ENCODE measurements around the gene MAGEF1.

DNA sequence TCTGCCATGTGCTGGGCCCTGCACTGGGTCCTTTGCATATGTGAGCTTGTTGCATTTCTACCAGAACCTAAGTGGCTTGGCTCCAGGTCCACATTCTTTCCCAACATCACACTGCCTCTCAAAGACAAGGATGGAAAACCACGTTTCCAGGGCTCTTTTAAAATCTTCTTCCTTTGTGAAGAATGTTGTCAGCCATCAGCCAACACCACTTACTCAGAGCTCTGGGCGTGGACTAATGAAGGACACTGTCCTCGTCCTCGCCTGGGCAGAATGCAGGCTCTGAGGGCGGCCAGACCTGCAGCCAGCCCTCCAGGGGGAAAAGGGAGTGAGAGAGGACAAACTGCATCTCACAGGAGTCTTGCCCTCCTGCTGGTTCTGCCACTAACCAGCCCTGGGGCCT, 49.7 kb downstream of the MAGEF1 start:
- TF ChIP-seq, protein P1, sequence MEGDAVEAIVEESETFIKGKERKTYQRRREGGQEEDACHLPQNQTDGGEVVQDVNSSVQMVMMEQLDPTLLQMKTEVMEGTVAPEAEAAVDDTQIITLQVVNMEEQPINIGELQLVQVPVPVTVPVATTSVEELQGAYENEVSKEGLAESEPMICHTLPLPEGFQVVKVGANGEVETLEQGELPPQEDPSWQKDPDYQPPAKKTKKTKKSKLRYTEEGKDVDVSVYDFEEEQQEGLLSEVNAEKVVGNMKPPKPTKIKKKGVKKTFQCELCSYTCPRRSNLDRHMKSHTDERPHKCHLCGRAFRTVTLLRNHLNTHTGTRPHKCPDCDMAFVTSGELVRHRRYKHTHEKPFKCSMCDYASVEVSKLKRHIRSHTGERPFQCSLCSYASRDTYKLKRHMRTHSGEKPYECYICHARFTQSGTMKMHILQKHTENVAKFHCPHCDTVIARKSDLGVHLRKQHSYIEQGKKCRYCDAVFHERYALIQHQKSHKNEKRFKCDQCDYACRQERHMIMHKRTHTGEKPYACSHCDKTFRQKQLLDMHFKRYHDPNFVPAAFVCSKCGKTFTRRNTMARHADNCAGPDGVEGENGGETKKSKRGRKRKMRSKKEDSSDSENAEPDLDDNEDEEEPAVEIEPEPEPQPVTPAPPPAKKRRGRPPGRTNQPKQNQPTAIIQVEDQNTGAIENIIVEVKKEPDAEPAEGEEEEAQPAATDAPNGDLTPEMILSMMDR (CRISPR knock-in tag; IDR thresholded peaks at IDR 0.05): no peak
- TF ChIP-seq, protein P2, sequence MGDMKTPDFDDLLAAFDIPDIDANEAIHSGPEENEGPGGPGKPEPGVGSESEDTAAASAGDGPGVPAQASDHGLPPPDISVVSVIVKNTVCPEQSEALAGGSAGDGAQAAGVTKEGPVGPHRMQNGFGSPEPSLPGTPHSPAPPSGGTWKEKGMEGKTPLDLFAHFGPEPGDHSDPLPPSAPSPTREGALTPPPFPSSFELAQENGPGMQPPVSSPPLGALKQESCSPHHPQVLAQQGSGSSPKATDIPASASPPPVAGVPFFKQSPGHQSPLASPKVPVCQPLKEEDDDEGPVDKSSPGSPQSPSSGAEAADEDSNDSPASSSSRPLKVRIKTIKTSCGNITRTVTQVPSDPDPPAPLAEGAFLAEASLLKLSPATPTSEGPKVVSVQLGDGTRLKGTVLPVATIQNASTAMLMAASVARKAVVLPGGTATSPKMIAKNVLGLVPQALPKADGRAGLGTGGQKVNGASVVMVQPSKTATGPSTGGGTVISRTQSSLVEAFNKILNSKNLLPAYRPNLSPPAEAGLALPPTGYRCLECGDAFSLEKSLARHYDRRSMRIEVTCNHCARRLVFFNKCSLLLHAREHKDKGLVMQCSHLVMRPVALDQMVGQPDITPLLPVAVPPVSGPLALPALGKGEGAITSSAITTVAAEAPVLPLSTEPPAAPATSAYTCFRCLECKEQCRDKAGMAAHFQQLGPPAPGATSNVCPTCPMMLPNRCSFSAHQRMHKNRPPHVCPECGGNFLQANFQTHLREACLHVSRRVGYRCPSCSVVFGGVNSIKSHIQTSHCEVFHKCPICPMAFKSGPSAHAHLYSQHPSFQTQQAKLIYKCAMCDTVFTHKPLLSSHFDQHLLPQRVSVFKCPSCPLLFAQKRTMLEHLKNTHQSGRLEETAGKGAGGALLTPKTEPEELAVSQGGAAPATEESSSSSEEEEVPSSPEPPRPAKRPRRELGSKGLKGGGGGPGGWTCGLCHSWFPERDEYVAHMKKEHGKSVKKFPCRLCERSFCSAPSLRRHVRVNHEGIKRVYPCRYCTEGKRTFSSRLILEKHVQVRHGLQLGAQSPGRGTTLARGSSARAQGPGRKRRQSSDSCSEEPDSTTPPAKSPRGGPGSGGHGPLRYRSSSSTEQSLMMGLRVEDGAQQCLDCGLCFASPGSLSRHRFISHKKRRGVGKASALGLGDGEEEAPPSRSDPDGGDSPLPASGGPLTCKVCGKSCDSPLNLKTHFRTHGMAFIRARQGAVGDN (CRISPR knock-in tag; IDR thresholded peaks at IDR 0.05): no peak
- TF ChIP-seq RFX5 (IDR thresholded peaks at IDR 0.05; ENCODE audit: low read depth, low read length): no peak
- no peak for TF ChIP-seq TCF7L2 (IDR thresholded peaks at IDR 0.05; ENCODE audit: low read depth, low read length)
- no peak for TF ChIP-seq POLR2A (IDR thresholded peaks at IDR 0.05; ENCODE audit: insufficient read depth in 1 of 2, low read depth in 2 of 2, low read length in 2 of 2)
- TF ChIP-seq MAZ (IDR thresholded peaks at IDR 0.05; ENCODE audit: borderline replicate concordance, low read depth, low read length): no peak
- no peak for TF ChIP-seq MAZ (CRISPR knock-in tag; IDR thresholded peaks at IDR 0.05; ENCODE audit: low read depth)
- no peak for TF ChIP-seq JUN (CRISPR knock-in tag; IDR thresholded peaks at IDR 0.05)
- TF ChIP-seq ZBTB1 (CRISPR knock-in tag; IDR thresholded peaks at IDR 0.05; ENCODE audit: borderline replicate concordance): no peak
